ENCODE data around the gene TTC38.

The TTC38 gene

DNA sequence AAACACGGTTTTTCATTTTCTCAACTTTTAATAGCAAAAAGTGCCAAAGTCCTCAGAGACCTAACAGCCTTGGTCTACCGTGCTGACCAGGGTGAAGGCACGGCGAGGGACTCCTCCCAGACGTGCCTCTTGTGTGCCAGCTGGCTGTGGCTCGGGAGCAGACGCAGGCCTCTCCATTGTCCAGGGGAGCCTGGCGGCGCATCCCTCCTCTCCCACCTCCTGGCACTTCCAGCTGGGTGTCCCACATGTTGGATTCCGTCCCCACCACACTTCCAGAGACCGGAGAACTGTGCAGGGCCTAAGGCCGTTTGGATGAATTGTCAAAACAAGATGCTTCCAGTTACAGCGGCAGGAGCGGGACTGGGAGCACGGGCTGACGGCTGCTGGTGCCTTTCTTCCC lies 29.3 kb upstream of the TTC38 start:
- ChIA-PET POLR2A (no interaction called here), CTCF (interaction anchor here (0.9 to 1.5 kb wide), 3 partner anchors 11 to 73 kb away, joined by 3 to 4 read pairs (median 3); no protein-coding TSS in a partner anchor)
- DNase-seq (ENCODE audit: extremely low spot score), result no peak
- TF ChIP-seq, protein P1, sequence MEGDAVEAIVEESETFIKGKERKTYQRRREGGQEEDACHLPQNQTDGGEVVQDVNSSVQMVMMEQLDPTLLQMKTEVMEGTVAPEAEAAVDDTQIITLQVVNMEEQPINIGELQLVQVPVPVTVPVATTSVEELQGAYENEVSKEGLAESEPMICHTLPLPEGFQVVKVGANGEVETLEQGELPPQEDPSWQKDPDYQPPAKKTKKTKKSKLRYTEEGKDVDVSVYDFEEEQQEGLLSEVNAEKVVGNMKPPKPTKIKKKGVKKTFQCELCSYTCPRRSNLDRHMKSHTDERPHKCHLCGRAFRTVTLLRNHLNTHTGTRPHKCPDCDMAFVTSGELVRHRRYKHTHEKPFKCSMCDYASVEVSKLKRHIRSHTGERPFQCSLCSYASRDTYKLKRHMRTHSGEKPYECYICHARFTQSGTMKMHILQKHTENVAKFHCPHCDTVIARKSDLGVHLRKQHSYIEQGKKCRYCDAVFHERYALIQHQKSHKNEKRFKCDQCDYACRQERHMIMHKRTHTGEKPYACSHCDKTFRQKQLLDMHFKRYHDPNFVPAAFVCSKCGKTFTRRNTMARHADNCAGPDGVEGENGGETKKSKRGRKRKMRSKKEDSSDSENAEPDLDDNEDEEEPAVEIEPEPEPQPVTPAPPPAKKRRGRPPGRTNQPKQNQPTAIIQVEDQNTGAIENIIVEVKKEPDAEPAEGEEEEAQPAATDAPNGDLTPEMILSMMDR (IDR thresholded peaks at IDR 0.05; ENCODE audit: control extremely low read depth, extremely low read depth, low read depth, missing control alignments), result no peak

- DNase-seq (ENCODE audit: extremely low spot score), result peak; percentile 35
- ChIA-PET POLR2A (no interaction called here), CTCF (interaction anchor here (0.9 to 1.5 kb wide), 3 partner anchors 12 to 74 kb away, joined by 3 to 4 read pairs (median 3); no protein-coding TSS in a partner anchor)
- TF ChIP-seq, protein P1 (IDR thresholded peaks at IDR 0.05; ENCODE audit: control extremely low read depth, extremely low read depth, low read depth, missing control alignments), result no peak
Observed at GRCh38 chr22:46239261-46240048, 28.4 kb upstream of the TTC38 start.

- POLR2A ChIA-PET, result no interaction called here
- DNase-seq (ENCODE audit: extremely low spot score), result no peak
- TF ChIP-seq, protein P1 (IDR thresholded peaks at IDR 0.05; ENCODE audit: control extremely low read depth, extremely low read depth, low read depth, missing control alignments), result no peak
- CTCF ChIA-PET, result interaction anchor here (1.5 kb wide), 1 partner anchor 19 kb away, joined by 3 read pairs; no protein-coding TSS in a partner anchor
Observed at GRCh38 chr22:46240073-46240472, 27.7 kb upstream of the TTC38 start.

GRCh38 chr22:46240506-46240905 lies 27.3 kb upstream of the TTC38 start:
- ChIA-PET POLR2A (no interaction called here), CTCF (interaction anchor here (1.0 kb wide), 1 partner anchor 36 kb away, joined by 3 read pairs; no protein-coding TSS in a partner anchor)
- TF ChIP-seq, protein P1 (IDR thresholded peaks at IDR 0.05; ENCODE audit: control extremely low read depth, extremely low read depth, low read depth, missing control alignments), result no peak
- DNase-seq (ENCODE audit: extremely low spot score), result no peak

- ChIA-PET CTCF (interaction anchor here (1.0 to 1.8 kb wide), 2 partner anchors 14 to 35 kb away, joined by 3 to 4 read pairs; no protein-coding TSS in a partner anchor), POLR2A (no interaction called here)
- no peak for DNase-seq (ENCODE audit: extremely low spot score)
- TF ChIP-seq, protein P1 (IDR thresholded peaks at IDR 0.05; ENCODE audit: control extremely low read depth, extremely low read depth, low read depth, missing control alignments), result no peak
Observed at GRCh38 chr22:46240907-46241306, 26.9 kb upstream of the TTC38 start.

- TF ChIP-seq, protein P1 (IDR thresholded peaks at IDR 0.05; ENCODE audit: control extremely low read depth, extremely low read depth, low read depth, missing control alignments), result no peak
- DNase-seq (ENCODE audit: extremely low spot score), result no peak
- ChIA-PET POLR2A (no interaction called here), CTCF (interaction anchor here (0.7 to 1.8 kb wide), 4 partner anchors 14 to 125 kb away, joined by 3 to 4 read pairs (median 4); no protein-coding TSS in a partner anchor)
Observed at GRCh38 chr22:46241396-46242007, 26.3 kb upstream of the TTC38 start.

All from GM10248 (cell line).